RWPE1 (cell line): ENCODE measurements around the gene NPAS2.

Experiments
- CTCF ChIA-PET: fragments of 350-600 bp; sonication (Branson Sonifier 250); formaldehyde crosslinking; extraction: SDS; loops from one replicate; lab custom pipeline; 2021; lab: Yijun Ruan, JAX
- POLR2A ChIA-PET: fragments of 400-600 bp; formaldehyde crosslinking; extraction: SDS; loops from one replicate; lab custom pipeline; 2020; ENCODE audit warnings: antibody characterized with exemption; ENCODE audit not compliant: low non-redundant PET; lab: Yijun Ruan, JAX
- DNase-seq: peaks from one replicate; pipeline ENCODE4 v3.0.0; 2012; ENCODE audit warnings: low spot score
- H3K27ac ChIP-seq: fragments of 450-650 bp; 2 replicates; pipeline ENCODE4 v1.5.1; 2017
- CTCF ChIP-seq: fragments of 450-650 bp; conservative IDR thresholded peaks from 2 replicates; pipeline ENCODE4 v1.5.1; 2017; ENCODE audit warnings: low read depth, mild to moderate bottlenecking

NPAS2 gene

GRCh38 chr2:100900156-100900795 is 80.3 kb downstream of the NPAS2 start:
- POLR2A ChIA-PET = no interaction called here
- TF ChIP-seq CTCF = no peak
- H3K27ac ChIP-seq = no peak overlapping the region
- CTCF ChIA-PET = no interaction called here
- no peak for DNase-seq

GRCh38 chr2:100902817-100903405 is 83.0 kb downstream of the NPAS2 start:
- no peak for TF ChIP-seq CTCF
- DNase-seq = peak; percentile 91
- POLR2A ChIA-PET = no interaction called here
- peak overlapping the region; percentile 88 for H3K27ac ChIP-seq
- CTCF ChIA-PET = interaction anchor here (0.6 to 0.7 kb wide), 2 partner anchors 207 to 293 kb away, joined by 3 read pairs; no protein-coding TSS in a partner anchor

- TF ChIP-seq CTCF = no peak
- POLR2A ChIA-PET = no interaction called here
- CTCF ChIA-PET = interaction anchor here (0.7 kb wide), 1 partner anchor 294 kb away, joined by 3 read pairs; no protein-coding TSS in a partner anchor
- peak; percentile 84 for DNase-seq
- H3K27ac ChIP-seq = peak overlapping the region; percentile 88
Observed at GRCh38 chr2:100903534-100904258, 83.8 kb downstream of the NPAS2 start.

GRCh38 chr2:100905132-100905805 is 85.3 kb downstream of the NPAS2 start:
- H3K27ac ChIP-seq = no peak overlapping the region
- DNase-seq = no peak
- ChIA-PET POLR2A (no interaction called here), CTCF (no interaction called here)
- TF ChIP-seq CTCF = no peak

GRCh38 chr2:100906131-100906530 is 86.2 kb downstream of the NPAS2 start:
- no peak for TF ChIP-seq CTCF
- ChIA-PET CTCF (interaction anchor here (0.6 kb wide), 1 partner anchor 41 kb away, joined by 5 read pairs; no protein-coding TSS in a partner anchor), POLR2A (no interaction called here)

GRCh38 chr2:100906679-100907078 is 86.7 kb downstream of the NPAS2 start:
- CTCF ChIA-PET = interaction anchor here (0.5 to 0.6 kb wide), 2 partner anchors 40 to 312 kb away, joined by 5 read pairs; no protein-coding TSS in a partner anchor
- no peak overlapping the region for H3K27ac ChIP-seq
- POLR2A ChIA-PET = no interaction called here
- no peak for DNase-seq
- no peak for TF ChIP-seq CTCF

More at GRCh38 chr2:100906131-100906530, 86.2 kb downstream of the NPAS2 start:
- no peak overlapping the region for H3K27ac ChIP-seq
- DNase-seq = no peak
